ENCODE results near the gene ASIC4. TPM values are rescaled to one million over a fixed set of nuclear protein-coding genes. Genes with fewer than 3 reads are reported as not detected.

ASIC4 gene
- total RNA-seq, 2 experiments from 2014 or later = 0.73 to 0.74 TPM

DNA sequence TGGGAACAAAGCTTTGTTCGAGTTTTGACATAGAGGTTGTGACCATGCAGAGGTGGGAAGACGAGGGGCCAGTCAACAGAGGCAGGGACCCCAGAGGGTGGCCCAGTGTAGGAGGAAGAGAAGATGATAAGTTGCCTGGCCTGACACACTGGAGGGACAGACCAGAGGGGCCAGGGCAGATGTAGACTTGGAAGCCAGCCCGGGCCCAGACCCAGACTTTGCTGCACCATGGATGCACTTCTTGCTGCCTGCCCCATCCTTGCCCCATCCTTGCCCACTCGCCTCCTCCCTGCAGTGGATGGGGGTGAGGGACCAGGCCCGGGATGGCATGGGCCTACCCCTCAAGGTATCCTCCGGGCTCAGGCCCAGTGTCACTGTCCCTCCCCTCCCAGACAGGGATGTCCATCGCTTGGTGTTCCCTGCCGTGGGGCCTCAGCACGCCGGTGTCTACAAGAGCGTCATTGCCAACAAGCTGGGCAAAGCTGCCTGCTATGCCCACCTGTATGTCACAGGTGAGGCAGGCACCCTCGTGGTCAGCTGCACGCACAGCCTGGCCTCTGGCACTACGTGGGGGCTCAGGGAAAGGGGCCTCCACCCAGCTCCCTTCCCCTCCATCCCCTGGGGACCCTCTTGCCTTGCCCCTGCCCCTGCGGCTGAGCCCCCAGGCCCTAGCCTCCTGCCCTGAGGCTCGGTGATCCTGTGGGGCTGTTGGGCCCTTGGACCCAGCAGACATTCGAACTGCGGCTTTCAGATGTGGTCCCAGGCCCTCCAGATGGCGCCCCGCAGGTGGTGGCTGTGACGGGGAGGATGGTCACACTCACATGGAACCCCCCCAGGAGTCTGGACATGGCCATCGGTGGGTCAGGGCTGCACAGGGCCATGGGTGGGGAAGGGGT lies 42.6 kb upstream of the ASIC4 start:
- intact Hi-C loops (cut with micrococcal nuclease; ENCODE audit: unreplicated experiment) = no loop called here
- CTCF ChIA-PET (ENCODE audit: unreplicated experiment) = no interaction called here
- no peaks in the 10 kb centered on the region for H3K36me3 ChIP-seq (ENCODE audit: insufficient read depth, low read length)
- H3K79me2 ChIP-seq (ENCODE audit: insufficient read depth, low read depth, low read length) = no peaks in the 10 kb centered on the region
- H3K4me3 ChIP-seq (ENCODE audit: low read depth, low read length, poor library complexity, severe bottlenecking) = no peak overlapping the region
- H3K9me3 ChIP-seq (ENCODE audit: low read length) = no peaks in the 10 kb centered on the region
- H3K9me2 ChIP-seq (ENCODE audit: insufficient read depth, low read length) = no peaks in the 10 kb centered on the region
- no peak overlapping the region for H2AFZ ChIP-seq (ENCODE audit: low read length)
- H3K4me1 ChIP-seq (ENCODE audit: insufficient read depth, low read length, poor library complexity, severe bottlenecking) = no peaks in the 10 kb centered on the region
- no TSS peak for BruUV-seq (replicated peaks)
- no peak overlapping the region for H3K27ac ChIP-seq (ENCODE audit: low read depth, low read length, poor library complexity, severe bottlenecking)
- TF ChIP-seq EZH2phosphoT487 (IDR thresholded peaks at IDR 0.05; ENCODE audit: borderline replicate concordance, low read depth, low read length) = no peak
- TF ChIP-seq, protein P1, sequence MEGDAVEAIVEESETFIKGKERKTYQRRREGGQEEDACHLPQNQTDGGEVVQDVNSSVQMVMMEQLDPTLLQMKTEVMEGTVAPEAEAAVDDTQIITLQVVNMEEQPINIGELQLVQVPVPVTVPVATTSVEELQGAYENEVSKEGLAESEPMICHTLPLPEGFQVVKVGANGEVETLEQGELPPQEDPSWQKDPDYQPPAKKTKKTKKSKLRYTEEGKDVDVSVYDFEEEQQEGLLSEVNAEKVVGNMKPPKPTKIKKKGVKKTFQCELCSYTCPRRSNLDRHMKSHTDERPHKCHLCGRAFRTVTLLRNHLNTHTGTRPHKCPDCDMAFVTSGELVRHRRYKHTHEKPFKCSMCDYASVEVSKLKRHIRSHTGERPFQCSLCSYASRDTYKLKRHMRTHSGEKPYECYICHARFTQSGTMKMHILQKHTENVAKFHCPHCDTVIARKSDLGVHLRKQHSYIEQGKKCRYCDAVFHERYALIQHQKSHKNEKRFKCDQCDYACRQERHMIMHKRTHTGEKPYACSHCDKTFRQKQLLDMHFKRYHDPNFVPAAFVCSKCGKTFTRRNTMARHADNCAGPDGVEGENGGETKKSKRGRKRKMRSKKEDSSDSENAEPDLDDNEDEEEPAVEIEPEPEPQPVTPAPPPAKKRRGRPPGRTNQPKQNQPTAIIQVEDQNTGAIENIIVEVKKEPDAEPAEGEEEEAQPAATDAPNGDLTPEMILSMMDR (conservative IDR thresholded peaks at IDR 0.05; ENCODE audit: low read length) = no peak
- no peak overlapping the region for H3K4me2 ChIP-seq (ENCODE audit: low read length)
- no peak for DNase-seq (ENCODE audit: low spot score)
- H4K20me1 ChIP-seq (ENCODE audit: insufficient read depth, low read length) = no peaks in the 10 kb centered on the region
- POLR2A ChIA-PET = interaction anchor here (0.6 kb wide), 1 partner anchor 75 kb away, joined by 3 read pairs; no protein-coding TSS in a partner anchor

DNA sequence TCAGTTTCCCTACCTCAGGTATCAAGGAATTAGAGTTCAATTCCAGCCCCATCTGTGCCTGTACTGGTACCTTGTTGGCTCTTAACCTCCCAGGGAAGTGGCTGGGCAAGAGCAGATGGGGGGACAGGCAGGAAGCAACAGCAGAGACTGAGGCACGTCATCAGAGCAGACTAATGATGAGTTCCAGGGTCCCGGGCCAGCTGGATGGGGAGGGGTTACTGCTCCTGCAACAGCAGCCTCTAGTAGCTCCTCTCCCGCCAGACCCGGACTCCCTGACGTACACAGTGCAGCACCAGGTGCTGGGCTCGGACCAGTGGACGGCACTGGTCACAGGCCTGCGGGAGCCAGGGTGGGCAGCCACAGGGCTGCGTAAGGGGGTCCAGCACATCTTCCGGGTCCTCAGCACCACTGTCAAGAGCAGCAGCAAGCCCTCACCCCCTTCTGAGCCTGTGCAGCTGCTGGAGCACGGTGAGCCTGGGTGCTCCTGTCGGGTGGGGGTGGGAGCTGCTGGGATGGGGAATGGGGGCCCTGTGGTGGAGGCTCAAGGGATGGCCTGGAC lies 41.6 kb upstream of the ASIC4 start:
- Histone ChIP-seq H3K36me3 (ENCODE audit: insufficient read depth, low read length) (no peaks in the 10 kb centered on the region), H2AFZ (ENCODE audit: low read length) (no peak overlapping the region), H3K4me2 (ENCODE audit: low read length) (no peak overlapping the region), H4K20me1 (ENCODE audit: insufficient read depth, low read length) (no peaks in the 10 kb centered on the region), H3K9me2 (ENCODE audit: insufficient read depth, low read length) (no peaks in the 10 kb centered on the region), H3K9me3 (ENCODE audit: low read length) (no peaks in the 10 kb centered on the region), H3K4me3 (ENCODE audit: low read depth, low read length, poor library complexity, severe bottlenecking) (no peak overlapping the region), H3K27ac (ENCODE audit: low read depth, low read length, poor library complexity, severe bottlenecking) (no peak overlapping the region), H3K4me1 (ENCODE audit: insufficient read depth, low read length, poor library complexity, severe bottlenecking) (no peaks in the 10 kb centered on the region), H3K79me2 (ENCODE audit: insufficient read depth, low read depth, low read length) (no peaks in the 10 kb centered on the region)
- ChIA-PET CTCF (ENCODE audit: unreplicated experiment) (interaction anchor here (0.5 kb wide), 1 partner anchor 26 kb away, joined by 5 read pairs; the partner anchor contains the start of gene GMPPA), POLR2A (no interaction called here)
- BruUV-seq (replicated peaks) = no TSS peak
- intact Hi-C loops (cut with micrococcal nuclease; ENCODE audit: unreplicated experiment) = no loop called here
- no peak for DNase-seq (ENCODE audit: low spot score)
- no peak for TF ChIP-seq EZH2phosphoT487 (IDR thresholded peaks at IDR 0.05; ENCODE audit: borderline replicate concordance, low read depth, low read length)
- TF ChIP-seq, protein P1 (conservative IDR thresholded peaks at IDR 0.05; ENCODE audit: low read length) = no peak

DNA sequence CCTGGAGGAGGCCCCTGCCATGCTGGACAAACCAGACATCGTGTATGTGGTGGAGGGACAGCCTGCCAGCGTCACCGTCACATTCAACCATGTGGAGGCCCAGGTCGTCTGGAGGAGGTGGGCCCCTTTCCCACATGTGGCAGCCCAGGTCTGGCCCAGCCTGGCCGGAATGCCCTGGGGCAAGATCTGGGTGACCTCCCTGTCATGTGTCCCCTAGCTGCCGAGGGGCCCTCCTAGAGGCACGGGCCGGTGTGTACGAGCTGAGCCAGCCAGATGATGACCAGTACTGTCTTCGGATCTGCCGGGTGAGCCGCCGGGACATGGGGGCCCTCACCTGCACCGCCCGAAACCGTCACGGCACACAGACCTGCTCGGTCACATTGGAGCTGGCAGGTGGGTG lies 40.8 kb upstream of the ASIC4 start:
- H3K9me3 ChIP-seq (ENCODE audit: low read length) = no peaks in the 10 kb centered on the region
- H3K9me2 ChIP-seq (ENCODE audit: insufficient read depth, low read length) = no peaks in the 10 kb centered on the region
- POLR2A ChIA-PET = no interaction called here
- TF ChIP-seq, protein P1 (conservative IDR thresholded peaks at IDR 0.05; ENCODE audit: low read length) = no peak
- TF ChIP-seq EZH2phosphoT487 (IDR thresholded peaks at IDR 0.05; ENCODE audit: borderline replicate concordance, low read depth, low read length) = no peak
- H3K4me1 ChIP-seq (ENCODE audit: insufficient read depth, low read length, poor library complexity, severe bottlenecking) = no peaks in the 10 kb centered on the region
- CTCF ChIA-PET (ENCODE audit: unreplicated experiment) = no interaction called here
- H3K27ac ChIP-seq (ENCODE audit: low read depth, low read length, poor library complexity, severe bottlenecking) = no peak overlapping the region
- H3K79me2 ChIP-seq (ENCODE audit: insufficient read depth, low read depth, low read length) = no peaks in the 10 kb centered on the region
- intact Hi-C loops (cut with micrococcal nuclease; ENCODE audit: unreplicated experiment) = no loop called here
- H4K20me1 ChIP-seq (ENCODE audit: insufficient read depth, low read length) = no peaks in the 10 kb centered on the region; the same call in 1 of the 2 replicates
- no peak overlapping the region for H3K4me2 ChIP-seq (ENCODE audit: low read length)
- H3K36me3 ChIP-seq (ENCODE audit: insufficient read depth, low read length) = no peaks in the 10 kb centered on the region
- BruUV-seq (replicated peaks) = no TSS peak
- no peak for DNase-seq (ENCODE audit: low spot score)
- H2AFZ ChIP-seq (ENCODE audit: low read length) = no peak overlapping the region
- H3K4me3 ChIP-seq (ENCODE audit: low read depth, low read length, poor library complexity, severe bottlenecking) = no peak overlapping the region

Measured in OCI-LY7 (cell line).